OCI-LY1 (cell line): ENCODE measurements around the gene PDE11A.

Experiments
- H2AFZ ChIP-seq: fragments of 200-600 bp; sonication (generic), shearing (Covaris generic); 2 replicates; pipeline ENCODE4 v1.6.0; 2014; ENCODE audit warnings: antibody characterized with exemption, mild to moderate bottlenecking, low read length
- H3F3A ChIP-seq: fragments of 200-600 bp; sonication (generic), shearing (Covaris generic); 2 replicates; pipeline ENCODE4 v1.6.0; 2014; ENCODE audit warnings: mild to moderate bottlenecking, antibody characterized with exemption, low read length, moderate library complexity; ENCODE audit not compliant: insufficient read depth
- H3K27ac ChIP-seq: fragments of 200-600 bp; sonication (generic); 2 replicates; pipeline ENCODE4 v1.5.1; 2014; ENCODE audit warnings: low read length, mixed run types, mild to moderate bottlenecking, low read depth; ENCODE audit not compliant: poor library complexity, severe bottlenecking
- H3K27me3 ChIP-seq: fragments of 200-600 bp; sonication (generic); 2 replicates; pipeline ENCODE4 v1.6.0; 2014; ENCODE audit warnings: antibody characterized with exemption, mild to moderate bottlenecking, low read length, moderate library complexity; ENCODE audit not compliant: insufficient read depth
- H3K36me3 ChIP-seq: fragments of 200-600 bp; sonication (generic); 2 replicates; pipeline ENCODE4 v1.6.1; 2014; ENCODE audit warnings: mild to moderate bottlenecking, antibody characterized with exemption, low read length, moderate library complexity, mixed read lengths; ENCODE audit not compliant: insufficient read depth
- H3K4me1 ChIP-seq: fragments of 200-600 bp; sonication (generic); 2 replicates; pipeline ENCODE4 v1.5.1; 2014; ENCODE audit warnings: mild to moderate bottlenecking, low read length, moderate library complexity; ENCODE audit not compliant: insufficient read depth, severe bottlenecking
- H3K4me2 ChIP-seq: fragments of 200-600 bp; sonication (generic), shearing (Covaris generic); 2 replicates; pipeline ENCODE4 v1.6.1; 2014; ENCODE audit warnings: low read length
- H3K4me3 ChIP-seq: fragments of 200-600 bp; sonication (generic); 2 replicates; pipeline ENCODE4 v1.5.1; 2014; ENCODE audit warnings: low read length, low read depth, mild to moderate bottlenecking, mixed read lengths; ENCODE audit not compliant: poor library complexity, severe bottlenecking
- H3K79me2 ChIP-seq: fragments of 200-600 bp; shearing (Covaris generic); 2 replicates; pipeline ENCODE4 v1.6.1; 2016; ENCODE audit warnings: mixed run types, low read length, mixed read lengths; ENCODE audit not compliant: insufficient read depth
- H3K9ac ChIP-seq: fragments of 200-600 bp; sonication (generic), shearing (Covaris generic); 2 replicates; pipeline ENCODE4 v1.6.1; 2014; ENCODE audit warnings: mild to moderate bottlenecking, low read length, mixed read lengths
- H3K9me2 ChIP-seq: fragments of 200-600 bp; sonication (generic), shearing (Covaris generic); 2 replicates; pipeline ENCODE4 v1.6.1; 2014; ENCODE audit warnings: low read depth, mild to moderate bottlenecking, low read length, mixed read lengths
- H3K9me3 ChIP-seq: fragments of 200-600 bp; shearing (Covaris generic); 2 replicates; pipeline ENCODE4 v1.6.1; 2014; ENCODE audit warnings: low read length, mixed read lengths
- H4K20me1 ChIP-seq: fragments of 200-600 bp; sonication (generic), shearing (Covaris generic); 2 replicates; pipeline ENCODE4 v1.6.0; 2016; ENCODE audit warnings: mild to moderate bottlenecking, low read length; ENCODE audit not compliant: insufficient read depth
- CTCF ChIP-seq: fragments of 200-600 bp; sonication (generic), shearing (Covaris generic); IDR thresholded peaks from 2 replicates; pipeline ENCODE4 v1.5.1; 2017; ENCODE audit warnings: mild to moderate bottlenecking, antibody characterized with exemption, low read length, moderate library complexity, mixed read lengths
- EZH2 ChIP-seq: fragments of 200-600 bp; sonication (generic), shearing (Covaris generic); IDR thresholded peaks from 2 replicates; pipeline ENCODE4 v1.8.0; 2017; ENCODE audit warnings: borderline replicate concordance, mixed run types, mild to moderate bottlenecking, antibody characterized with exemption, low read length, moderate library complexity, mixed read lengths

Gene PDE11A

DNA sequence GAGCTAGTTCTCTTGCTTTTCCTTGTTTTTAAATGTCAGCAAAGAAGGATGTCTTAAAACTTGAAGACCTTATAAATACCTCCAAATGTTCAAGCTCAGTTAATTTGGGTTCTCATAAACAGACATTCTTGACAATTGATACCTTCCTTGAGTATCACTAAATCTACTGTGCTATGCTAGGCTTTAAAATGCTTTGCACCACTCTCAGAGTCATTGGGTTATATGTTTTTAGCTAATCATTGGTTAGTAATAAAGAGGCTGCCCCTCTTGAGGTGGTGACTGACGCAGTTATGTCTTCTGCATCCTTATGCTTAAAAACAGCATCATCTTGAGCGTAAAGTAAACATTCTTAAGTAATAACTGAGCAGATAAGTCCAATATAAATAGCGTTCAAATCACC is 404.0 kb downstream of the PDE11A start:
- H3K27me3 ChIP-seq = no peaks in the 10 kb centered on the region
- H3K9ac ChIP-seq = no peak overlapping the region
- H3K79me2 ChIP-seq = no peaks in the 10 kb centered on the region
- no peaks in the 10 kb centered on the region for H3K36me3 ChIP-seq
- TF ChIP-seq CTCF (no peak), EZH2 (no peak)
- H4K20me1 ChIP-seq = no peaks in the 10 kb centered on the region
- H3K9me3 ChIP-seq = no peaks in the 10 kb centered on the region
- no peak overlapping the region for H2AFZ ChIP-seq
- H3K4me3 ChIP-seq = no peak overlapping the region
- H3K4me1 ChIP-seq = peaks cover 9% of the 10 kb centered on the region
- no peaks in the 10 kb centered on the region for H3K9me2 ChIP-seq
- no peak overlapping the region for H3K27ac ChIP-seq
- H3K4me2 ChIP-seq = no peak overlapping the region
- H3F3A ChIP-seq = no peaks in the 10 kb centered on the region

DNA sequence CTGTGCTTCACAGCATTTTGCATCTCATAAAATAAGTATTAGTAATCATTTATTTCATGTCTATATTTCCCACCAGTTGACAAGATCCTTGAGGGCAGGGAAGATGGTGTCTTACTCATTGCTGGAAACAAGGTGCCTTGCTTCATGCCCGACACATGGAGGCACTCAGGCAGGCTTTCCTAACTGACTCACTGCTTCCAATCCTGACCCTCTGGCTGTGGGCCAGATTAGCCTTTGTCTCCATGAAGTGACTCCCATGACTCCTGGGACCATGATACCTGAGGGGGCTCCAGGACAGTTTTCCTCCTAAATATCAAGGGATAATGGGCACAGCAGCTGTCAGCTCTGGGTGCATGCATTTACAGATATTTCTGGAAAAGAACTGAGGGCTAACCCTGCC is 405.0 kb downstream of the PDE11A start:
- H3K4me1 ChIP-seq = peaks cover 9% of the 10 kb centered on the region
- H3K4me3 ChIP-seq = no peak overlapping the region
- no peaks in the 10 kb centered on the region for H3K9me2 ChIP-seq
- no peaks in the 10 kb centered on the region for H3K9me3 ChIP-seq
- H3K9ac ChIP-seq = no peak overlapping the region
- no peak overlapping the region for H3K27ac ChIP-seq
- H2AFZ ChIP-seq = no peak overlapping the region
- H3K79me2 ChIP-seq = no peaks in the 10 kb centered on the region
- H3K27me3 ChIP-seq = no peaks in the 10 kb centered on the region
- no peaks in the 10 kb centered on the region for H4K20me1 ChIP-seq
- no peaks in the 10 kb centered on the region for H3K36me3 ChIP-seq
- TF ChIP-seq EZH2 = no peak
- TF ChIP-seq CTCF = no peak
- no peak overlapping the region for H3K4me2 ChIP-seq
- no peaks in the 10 kb centered on the region for H3F3A ChIP-seq

- H3K9ac ChIP-seq = no peak overlapping the region
- H3K4me3 ChIP-seq = no peak overlapping the region
- H3K4me1 ChIP-seq = peaks cover 9% of the 10 kb centered on the region
- no peaks in the 10 kb centered on the region for H3K36me3 ChIP-seq
- no peak overlapping the region for H2AFZ ChIP-seq
- no peak overlapping the region for H3K27ac ChIP-seq
- H3F3A ChIP-seq = no peaks in the 10 kb centered on the region
- no peaks in the 10 kb centered on the region for H4K20me1 ChIP-seq
- no peaks in the 10 kb centered on the region for H3K27me3 ChIP-seq
- no peaks in the 10 kb centered on the region for H3K9me2 ChIP-seq
- no peak overlapping the region for H3K4me2 ChIP-seq
- H3K79me2 ChIP-seq = no peaks in the 10 kb centered on the region
- TF ChIP-seq EZH2 = no peak
- TF ChIP-seq CTCF = no peak
- no peaks in the 10 kb centered on the region for H3K9me3 ChIP-seq
Measured at GRCh38 chr2:177666408-177666807, 406.2 kb downstream of the PDE11A start.
